ENCODE results near the gene ATP10D.

DNA sequence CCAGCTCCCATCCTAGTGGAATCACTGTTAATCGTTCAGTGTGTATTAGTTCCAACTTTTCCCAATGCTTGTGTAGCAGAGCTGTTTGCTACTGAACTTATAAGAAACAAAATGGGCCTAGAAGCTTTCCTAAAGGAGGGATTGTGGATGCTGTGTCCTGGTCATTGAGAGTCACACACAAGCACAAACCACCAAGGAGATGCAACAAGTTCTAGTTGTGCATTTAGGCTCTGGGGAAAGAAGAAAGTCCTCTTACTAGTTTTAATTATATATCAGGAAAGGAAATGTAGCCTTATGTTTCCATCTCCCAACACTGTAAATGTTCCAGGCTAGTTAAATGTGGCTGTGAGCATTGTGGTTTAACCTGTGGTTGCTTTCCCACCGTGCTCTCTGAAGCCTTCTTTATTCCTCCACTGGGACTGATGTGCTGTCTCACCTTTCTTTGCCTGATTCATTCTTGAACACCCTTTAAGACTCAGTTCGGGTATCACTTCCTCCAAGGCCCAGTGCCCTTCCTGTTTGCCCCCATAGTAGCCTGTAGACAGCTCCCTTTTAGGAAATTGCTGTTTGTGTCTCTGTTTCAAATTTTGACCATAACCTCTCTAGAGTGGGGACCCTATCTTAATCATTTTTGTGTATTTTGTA, 34.3 kb downstream of the ATP10D start:
- TF ChIP-seq, protein P1, sequence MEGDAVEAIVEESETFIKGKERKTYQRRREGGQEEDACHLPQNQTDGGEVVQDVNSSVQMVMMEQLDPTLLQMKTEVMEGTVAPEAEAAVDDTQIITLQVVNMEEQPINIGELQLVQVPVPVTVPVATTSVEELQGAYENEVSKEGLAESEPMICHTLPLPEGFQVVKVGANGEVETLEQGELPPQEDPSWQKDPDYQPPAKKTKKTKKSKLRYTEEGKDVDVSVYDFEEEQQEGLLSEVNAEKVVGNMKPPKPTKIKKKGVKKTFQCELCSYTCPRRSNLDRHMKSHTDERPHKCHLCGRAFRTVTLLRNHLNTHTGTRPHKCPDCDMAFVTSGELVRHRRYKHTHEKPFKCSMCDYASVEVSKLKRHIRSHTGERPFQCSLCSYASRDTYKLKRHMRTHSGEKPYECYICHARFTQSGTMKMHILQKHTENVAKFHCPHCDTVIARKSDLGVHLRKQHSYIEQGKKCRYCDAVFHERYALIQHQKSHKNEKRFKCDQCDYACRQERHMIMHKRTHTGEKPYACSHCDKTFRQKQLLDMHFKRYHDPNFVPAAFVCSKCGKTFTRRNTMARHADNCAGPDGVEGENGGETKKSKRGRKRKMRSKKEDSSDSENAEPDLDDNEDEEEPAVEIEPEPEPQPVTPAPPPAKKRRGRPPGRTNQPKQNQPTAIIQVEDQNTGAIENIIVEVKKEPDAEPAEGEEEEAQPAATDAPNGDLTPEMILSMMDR (IDR thresholded peaks at IDR 0.05; ENCODE audit: low read depth, low read length): no peak
- TF ChIP-seq, protein P2, sequence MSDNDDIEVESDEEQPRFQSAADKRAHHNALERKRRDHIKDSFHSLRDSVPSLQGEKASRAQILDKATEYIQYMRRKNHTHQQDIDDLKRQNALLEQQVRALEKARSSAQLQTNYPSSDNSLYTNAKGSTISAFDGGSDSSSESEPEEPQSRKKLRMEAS (IDR thresholded peaks at IDR 0.05; ENCODE audit: low read depth, low read length): no peak
- TF ChIP-seq POLR2A (IDR thresholded peaks at IDR 0.05; ENCODE audit: extremely low read depth, insufficient read length) (no peak), MYC (IDR thresholded peaks at IDR 0.05; ENCODE audit: low read depth, low read length) (no peak)

All from NB4 (cell line).